Measurements from ENCODE around the gene MDH1. TPM values are rescaled to one million over a fixed set of nuclear protein-coding genes. Genes with fewer than 3 reads are reported as not detected.

MDH1 gene
- total and polyA plus RNA-seq, 4 donors: 75.6 to 210 (median 118) TPM

DNA sequence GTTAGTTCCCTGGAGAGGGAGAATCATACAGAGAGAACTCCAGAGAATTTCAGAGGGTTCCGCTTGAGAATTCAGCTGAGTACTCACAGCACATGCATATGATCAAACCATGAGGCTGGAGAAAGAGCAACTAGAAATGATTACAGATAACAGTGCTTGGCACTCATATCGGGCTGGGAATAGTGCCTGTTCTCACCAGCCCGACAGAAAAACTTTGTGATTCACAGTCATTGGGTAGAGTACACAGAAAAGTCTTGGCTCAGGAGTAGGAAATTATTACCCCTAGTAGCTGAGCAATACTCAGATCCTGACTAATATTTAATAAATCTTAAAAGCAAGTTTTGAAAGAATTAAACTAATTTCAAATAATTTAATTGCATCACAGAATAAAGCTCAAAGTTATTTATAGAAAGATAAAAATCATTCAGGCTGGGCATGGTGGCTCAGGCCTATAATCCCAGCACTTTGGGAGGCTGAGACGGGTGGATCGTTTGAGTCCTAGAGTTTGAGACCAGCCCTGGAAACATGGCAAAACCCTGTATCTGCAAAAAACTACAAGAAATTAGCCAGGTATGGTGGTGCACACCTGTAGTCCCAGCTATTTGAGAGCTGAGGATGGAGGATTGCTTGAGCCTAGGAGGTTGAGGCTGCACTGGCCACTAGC is 7.3 kb upstream of the MDH1 start (continued):
- peak; percentile 33 for TF ChIP-seq FOXA2 (IDR thresholded peaks at IDR 0.05)
- peak; percentile 12 for TF ChIP-seq FOXA1 (IDR thresholded peaks at IDR 0.05)
- TF ChIP-seq TAF1 (conservative IDR thresholded peaks at IDR 0.05): no peak
- peak; percentile 42 to 52 for TF ChIP-seq HNF4A (conservative IDR thresholded peaks at IDR 0.05)
- TF ChIP-seq, protein P1, sequence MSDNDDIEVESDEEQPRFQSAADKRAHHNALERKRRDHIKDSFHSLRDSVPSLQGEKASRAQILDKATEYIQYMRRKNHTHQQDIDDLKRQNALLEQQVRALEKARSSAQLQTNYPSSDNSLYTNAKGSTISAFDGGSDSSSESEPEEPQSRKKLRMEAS (IDR thresholded peaks at IDR 0.05): peak; percentile 62
- TF ChIP-seq, protein P2, sequence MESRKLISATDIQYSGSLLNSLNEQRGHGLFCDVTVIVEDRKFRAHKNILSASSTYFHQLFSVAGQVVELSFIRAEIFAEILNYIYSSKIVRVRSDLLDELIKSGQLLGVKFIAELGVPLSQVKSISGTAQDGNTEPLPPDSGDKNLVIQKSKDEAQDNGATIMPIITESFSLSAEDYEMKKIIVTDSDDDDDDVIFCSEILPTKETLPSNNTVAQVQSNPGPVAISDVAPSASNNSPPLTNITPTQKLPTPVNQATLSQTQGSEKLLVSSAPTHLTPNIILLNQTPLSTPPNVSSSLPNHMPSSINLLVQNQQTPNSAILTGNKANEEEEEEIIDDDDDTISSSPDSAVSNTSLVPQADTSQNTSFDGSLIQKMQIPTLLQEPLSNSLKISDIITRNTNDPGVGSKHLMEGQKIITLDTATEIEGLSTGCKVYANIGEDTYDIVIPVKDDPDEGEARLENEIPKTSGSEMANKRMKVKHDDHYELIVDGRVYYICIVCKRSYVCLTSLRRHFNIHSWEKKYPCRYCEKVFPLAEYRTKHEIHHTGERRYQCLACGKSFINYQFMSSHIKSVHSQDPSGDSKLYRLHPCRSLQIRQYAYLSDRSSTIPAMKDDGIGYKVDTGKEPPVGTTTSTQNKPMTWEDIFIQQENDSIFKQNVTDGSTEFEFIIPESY (IDR thresholded peaks at IDR 0.05): peak; percentile 34
- TF ChIP-seq HNF4G (IDR thresholded peaks at IDR 0.05): no peak
- TF ChIP-seq GABPA (IDR thresholded peaks at IDR 0.05 in 1 of 2, conservative IDR thresholded peaks at IDR 0.05 in 1 of 2): peak in 1 of 2 donors; percentile 18
- no peak for TF ChIP-seq YY1 (IDR thresholded peaks at IDR 0.05)

DNA sequence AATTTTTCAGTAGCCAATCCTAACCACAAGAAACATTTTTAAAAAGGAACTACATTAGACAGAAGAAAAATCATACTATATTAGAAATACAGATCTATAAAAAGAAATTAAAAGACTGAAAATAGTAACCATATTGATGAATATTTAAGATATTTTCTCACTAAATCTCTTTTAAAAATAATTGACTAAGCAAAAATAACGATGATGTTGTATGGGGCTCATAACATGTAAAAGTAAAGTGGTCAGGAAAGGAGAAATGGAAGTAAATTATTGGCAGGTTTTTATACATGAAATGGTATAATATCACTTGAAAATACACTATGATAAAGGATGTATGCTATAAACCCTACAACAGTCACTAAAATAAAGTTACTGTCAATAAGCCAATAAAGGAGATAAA is 5.9 kb upstream of the MDH1 start:
- Histone ChIP-seq H3K4me3 (ENCODE audit: low read depth in 1 of 3, low read length in 3 of 3) (no peak overlapping the region), H3K27ac (ENCODE audit: low read depth in 1 of 2, low read length in 2 of 2) (no peak overlapping the region), H3K27me3 (ENCODE audit: control insufficient read depth in 4 of 4, insufficient read depth in 4 of 4, low read length in 3 of 4) (no peaks in the 10 kb centered on the region), H3K9me3 (ENCODE audit: control insufficient read depth in 4 of 4, low read length in 3 of 4) (no peaks in the 10 kb centered on the region), H3K36me3 (ENCODE audit: control insufficient read depth in 4 of 4, insufficient read depth in 3 of 4, low read depth in 1 of 4, low read length in 3 of 4) (no peaks in the 10 kb centered on the region), H3K9ac (ENCODE audit: low read depth in 1 of 2, low read length in 2 of 2) (no peak overlapping the region), H3K4me1 (ENCODE audit: control insufficient read depth in 4 of 4, insufficient read depth in 4 of 4, low read length in 3 of 4) (peaks cover 0 to 19% (median 7%) of the 10 kb centered on the region in 4 donors)
- no peak for TF ChIP-seq GABPA (IDR thresholded peaks at IDR 0.05 in 1 of 2, conservative IDR thresholded peaks at IDR 0.05 in 1 of 2)
- TF ChIP-seq, protein P3, sequence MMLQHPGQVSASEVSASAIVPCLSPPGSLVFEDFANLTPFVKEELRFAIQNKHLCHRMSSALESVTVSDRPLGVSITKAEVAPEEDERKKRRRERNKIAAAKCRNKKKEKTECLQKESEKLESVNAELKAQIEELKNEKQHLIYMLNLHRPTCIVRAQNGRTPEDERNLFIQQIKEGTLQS (IDR thresholded peaks at IDR 0.05): no peak
- no peak for TF ChIP-seq EGR1 (IDR thresholded peaks at IDR 0.05; ENCODE audit: low read depth in 2 of 2)
- TF ChIP-seq FOXA1 (IDR thresholded peaks at IDR 0.05): no peak
- DNase-seq (ENCODE audit: low spot score): no peak
- WGBS: 91% methylated on average over 1 of the region's 1 CpG

DNA sequence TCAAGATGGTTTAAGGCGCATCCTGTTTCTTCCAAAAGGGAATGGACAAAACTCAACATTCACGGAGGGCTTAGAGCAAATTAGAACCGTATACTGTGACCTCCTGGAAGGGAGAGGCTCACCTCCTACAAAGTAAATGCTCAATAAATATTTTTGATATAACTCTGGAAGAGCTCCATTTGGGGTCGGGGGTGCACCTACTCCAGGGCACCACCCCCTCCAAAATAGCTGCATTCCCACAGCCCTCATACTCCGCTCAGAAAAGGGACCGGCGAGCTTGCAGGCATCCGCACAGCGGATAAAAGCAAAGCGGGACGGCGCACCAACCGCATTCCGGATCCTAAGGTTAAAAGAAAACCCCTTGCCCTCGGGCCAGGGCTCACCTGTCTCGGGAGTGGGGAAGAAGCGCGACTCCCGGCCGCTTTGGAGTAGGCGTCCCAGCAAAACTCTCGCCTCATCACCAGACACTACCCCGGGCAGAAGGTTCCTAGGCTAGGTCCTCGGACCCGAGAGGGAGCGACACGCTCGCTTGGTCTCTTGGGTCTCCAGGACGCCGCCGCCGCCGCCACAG is 864 bp upstream of the MDH1 start:
- no peaks in the 10 kb centered on the region for H3K36me3 ChIP-seq (ENCODE audit: control insufficient read depth in 4 of 4, insufficient read depth in 3 of 4, low read depth in 1 of 4, low read length in 3 of 4)
- WGBS: under 1% methylated on average over 33 of the region's 33 CpGs
- peak overlapping the region; percentile 63 to 99 (median 91) for H3K4me3 ChIP-seq (ENCODE audit: low read depth in 1 of 3, low read length in 3 of 3)
- DNase-seq (ENCODE audit: low spot score): no peak
- peak overlapping the region; percentile 96 for H3K27ac ChIP-seq (ENCODE audit: low read depth in 1 of 2, low read length in 2 of 2)
- H3K9me3 ChIP-seq (ENCODE audit: control insufficient read depth in 4 of 4, low read length in 3 of 4): no peaks in the 10 kb centered on the region
- TF ChIP-seq FOXA1 (IDR thresholded peaks at IDR 0.05) (no peak), YY1 (IDR thresholded peaks at IDR 0.05) (no peak), TAF1 (conservative IDR thresholded peaks at IDR 0.05) (no peak), SP1 (IDR thresholded peaks at IDR 0.05) (no peak)
- TF ChIP-seq, protein P1 (IDR thresholded peaks at IDR 0.05): no peak
- TF ChIP-seq, protein P4, sequence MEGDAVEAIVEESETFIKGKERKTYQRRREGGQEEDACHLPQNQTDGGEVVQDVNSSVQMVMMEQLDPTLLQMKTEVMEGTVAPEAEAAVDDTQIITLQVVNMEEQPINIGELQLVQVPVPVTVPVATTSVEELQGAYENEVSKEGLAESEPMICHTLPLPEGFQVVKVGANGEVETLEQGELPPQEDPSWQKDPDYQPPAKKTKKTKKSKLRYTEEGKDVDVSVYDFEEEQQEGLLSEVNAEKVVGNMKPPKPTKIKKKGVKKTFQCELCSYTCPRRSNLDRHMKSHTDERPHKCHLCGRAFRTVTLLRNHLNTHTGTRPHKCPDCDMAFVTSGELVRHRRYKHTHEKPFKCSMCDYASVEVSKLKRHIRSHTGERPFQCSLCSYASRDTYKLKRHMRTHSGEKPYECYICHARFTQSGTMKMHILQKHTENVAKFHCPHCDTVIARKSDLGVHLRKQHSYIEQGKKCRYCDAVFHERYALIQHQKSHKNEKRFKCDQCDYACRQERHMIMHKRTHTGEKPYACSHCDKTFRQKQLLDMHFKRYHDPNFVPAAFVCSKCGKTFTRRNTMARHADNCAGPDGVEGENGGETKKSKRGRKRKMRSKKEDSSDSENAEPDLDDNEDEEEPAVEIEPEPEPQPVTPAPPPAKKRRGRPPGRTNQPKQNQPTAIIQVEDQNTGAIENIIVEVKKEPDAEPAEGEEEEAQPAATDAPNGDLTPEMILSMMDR (IDR thresholded peaks at IDR 0.05; ENCODE audit: low read depth, low read length, missing input control): no peak
- TF ChIP-seq, protein P5, sequence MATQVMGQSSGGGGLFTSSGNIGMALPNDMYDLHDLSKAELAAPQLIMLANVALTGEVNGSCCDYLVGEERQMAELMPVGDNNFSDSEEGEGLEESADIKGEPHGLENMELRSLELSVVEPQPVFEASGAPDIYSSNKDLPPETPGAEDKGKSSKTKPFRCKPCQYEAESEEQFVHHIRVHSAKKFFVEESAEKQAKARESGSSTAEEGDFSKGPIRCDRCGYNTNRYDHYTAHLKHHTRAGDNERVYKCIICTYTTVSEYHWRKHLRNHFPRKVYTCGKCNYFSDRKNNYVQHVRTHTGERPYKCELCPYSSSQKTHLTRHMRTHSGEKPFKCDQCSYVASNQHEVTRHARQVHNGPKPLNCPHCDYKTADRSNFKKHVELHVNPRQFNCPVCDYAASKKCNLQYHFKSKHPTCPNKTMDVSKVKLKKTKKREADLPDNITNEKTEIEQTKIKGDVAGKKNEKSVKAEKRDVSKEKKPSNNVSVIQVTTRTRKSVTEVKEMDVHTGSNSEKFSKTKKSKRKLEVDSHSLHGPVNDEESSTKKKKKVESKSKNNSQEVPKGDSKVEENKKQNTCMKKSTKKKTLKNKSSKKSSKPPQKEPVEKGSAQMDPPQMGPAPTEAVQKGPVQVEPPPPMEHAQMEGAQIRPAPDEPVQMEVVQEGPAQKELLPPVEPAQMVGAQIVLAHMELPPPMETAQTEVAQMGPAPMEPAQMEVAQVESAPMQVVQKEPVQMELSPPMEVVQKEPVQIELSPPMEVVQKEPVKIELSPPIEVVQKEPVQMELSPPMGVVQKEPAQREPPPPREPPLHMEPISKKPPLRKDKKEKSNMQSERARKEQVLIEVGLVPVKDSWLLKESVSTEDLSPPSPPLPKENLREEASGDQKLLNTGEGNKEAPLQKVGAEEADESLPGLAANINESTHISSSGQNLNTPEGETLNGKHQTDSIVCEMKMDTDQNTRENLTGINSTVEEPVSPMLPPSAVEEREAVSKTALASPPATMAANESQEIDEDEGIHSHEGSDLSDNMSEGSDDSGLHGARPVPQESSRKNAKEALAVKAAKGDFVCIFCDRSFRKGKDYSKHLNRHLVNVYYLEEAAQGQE (IDR thresholded peaks at IDR 0.05): no peak
- peak overlapping the region; percentile 56 to 67 for H3K9ac ChIP-seq (ENCODE audit: low read depth in 1 of 2, low read length in 2 of 2)
- H3K4me1 ChIP-seq (ENCODE audit: control insufficient read depth in 4 of 4, insufficient read depth in 4 of 4, low read length in 3 of 4): peaks cover 3 to 38% (median 28%) of the 10 kb centered on the region in 4 donors
- no peaks in the 10 kb centered on the region for H3K27me3 ChIP-seq (ENCODE audit: control insufficient read depth in 4 of 4, insufficient read depth in 4 of 4, low read length in 3 of 4)
